ENCODE results near the gene MGAT4B. TPM values are rescaled to one million over a fixed set of nuclear protein-coding genes. Genes with fewer than 3 reads are reported as not detected.
A peak's percentile ranks its signal among the peaks of the same experiment; 100 is the strongest.

Gene MGAT4B
- total RNA-seq, 1 donor from 2014 or later, result 118 TPM

- H3K4me1 ChIP-seq, result peaks cover 6% of the 10 kb centered on the region
- no peak for TF ChIP-seq CTCF (IDR thresholded peaks at IDR 0.05)
- H3K27ac ChIP-seq, result no peak overlapping the region
- no peaks in the 10 kb centered on the region for H3K9me3 ChIP-seq
- H3K27me3 ChIP-seq, result no peaks in the 10 kb centered on the region
- no peak for DNase-seq
- ATAC-seq, result no peak
- intact Hi-C loops (cut with DNase I), result no loop called here
- peaks cover 98% of the 10 kb centered on the region for H3K36me3 ChIP-seq
- no peak overlapping the region for H3K4me3 ChIP-seq
These were observed 35.3 kb downstream of the MGAT4B start for GRCh38 chr5:179771311-179771895.

GRCh38 chr5:179769796-179770195 lies 36.9 kb downstream of the MGAT4B start:
- H3K4me3 ChIP-seq, result no peak overlapping the region
- H3K27me3 ChIP-seq, result no peaks in the 10 kb centered on the region
- peaks cover 17% of the 10 kb centered on the region for H3K4me1 ChIP-seq
- H3K27ac ChIP-seq, result no peak overlapping the region
- ATAC-seq, result no peak
- DNase-seq, result no peak
- peaks cover 93% of the 10 kb centered on the region for H3K36me3 ChIP-seq
- TF ChIP-seq CTCF (IDR thresholded peaks at IDR 0.05), result no peak
- intact Hi-C loops (cut with DNase I), result no loop called here
- no peaks in the 10 kb centered on the region for H3K9me3 ChIP-seq

GRCh38 chr5:179769271-179769670 lies 37.4 kb downstream of the MGAT4B start:
- no peak overlapping the region for H3K4me3 ChIP-seq
- peaks cover 88% of the 10 kb centered on the region for H3K36me3 ChIP-seq
- no peaks in the 10 kb centered on the region for H3K9me3 ChIP-seq
- no peak for TF ChIP-seq CTCF (IDR thresholded peaks at IDR 0.05)
- H3K4me1 ChIP-seq, result peaks cover 17% of the 10 kb centered on the region
- DNase-seq (no peak), ATAC-seq (peak; percentile 23)
- intact Hi-C loops (cut with DNase I), result no loop called here
- no peaks in the 10 kb centered on the region for H3K27me3 ChIP-seq
- no peak overlapping the region for H3K27ac ChIP-seq

GRCh38 chr5:179768326-179769085 lies 38.2 kb downstream of the MGAT4B start:
- H3K36me3 ChIP-seq, result peaks cover 80% of the 10 kb centered on the region

GRCh38 chr5:179767496-179768100 lies 39.1 kb downstream of the MGAT4B start:
- intact Hi-C loops (cut with DNase I), result no loop called here
- H3K4me1 ChIP-seq, result peaks cover 33% of the 10 kb centered on the region
- TF ChIP-seq CTCF (IDR thresholded peaks at IDR 0.05), result no peak

More at GRCh38 chr5:179768326-179769085, 38.2 kb downstream of the MGAT4B start:
- DNase-seq (no peak), ATAC-seq (no peak)
- intact Hi-C loops (cut with DNase I), result no loop called here
- Histone ChIP-seq H3K4me1 (peaks cover 24% of the 10 kb centered on the region), H3K9me3 (no peaks in the 10 kb centered on the region), H3K4me3 (no peak overlapping the region), H3K27ac (no peak overlapping the region), H3K27me3 (no peaks in the 10 kb centered on the region)
- no peak for TF ChIP-seq CTCF (IDR thresholded peaks at IDR 0.05)

More at GRCh38 chr5:179767496-179768100, 39.1 kb downstream of the MGAT4B start:
- Histone ChIP-seq H3K27me3 (no peaks in the 10 kb centered on the region), H3K4me3 (no peak overlapping the region), H3K36me3 (peaks cover 71% of the 10 kb centered on the region), H3K9me3 (no peaks in the 10 kb centered on the region), H3K27ac (no peak overlapping the region)
- DNase-seq (no peak), ATAC-seq (no peak)
